ENCODE results near the gene PLEKHA6.

Gene PLEKHA6

DNA sequence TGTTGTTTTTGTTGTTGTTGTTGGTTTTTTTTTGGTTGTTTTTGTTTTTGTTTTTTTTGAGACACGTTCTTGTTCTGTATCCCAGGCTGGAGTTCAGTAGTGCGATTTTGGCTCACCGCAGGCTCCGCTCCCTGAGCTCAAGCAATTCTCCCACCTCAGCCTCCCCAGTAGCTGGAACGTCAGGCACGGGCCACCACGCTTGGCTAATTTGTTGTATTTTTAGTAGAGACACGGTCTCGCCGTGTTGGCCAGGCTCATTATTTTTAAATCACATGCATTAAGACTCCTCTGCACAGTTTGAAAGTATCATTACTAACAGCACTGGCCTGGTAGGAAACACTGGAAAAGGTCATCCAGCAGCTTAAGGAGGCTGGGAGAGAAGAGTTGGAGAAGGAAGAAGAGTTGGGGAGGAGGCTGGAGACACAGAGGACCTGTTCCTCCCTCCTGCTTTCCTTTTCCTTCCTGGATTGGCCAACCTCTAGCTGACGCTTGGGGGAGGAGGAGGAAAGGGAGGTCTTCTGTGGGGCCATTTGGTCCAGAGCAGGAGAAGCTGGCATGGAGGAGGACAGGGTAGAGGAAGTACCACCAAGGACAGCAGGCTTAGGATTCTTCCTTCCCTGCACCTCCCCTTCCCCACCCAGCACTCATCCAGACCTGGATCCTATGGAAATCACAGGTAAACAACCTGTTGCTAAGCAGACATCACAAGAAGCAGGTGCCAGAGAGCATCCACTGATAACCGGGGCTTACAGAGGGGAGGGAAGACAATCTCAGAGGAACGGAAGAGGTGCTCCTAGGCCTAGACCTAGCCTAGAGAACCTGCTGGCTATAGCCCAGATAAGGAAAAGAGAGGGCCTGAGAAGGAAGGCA lies 74.1 kb downstream of the PLEKHA6 start:
- no peaks in the 10 kb centered on the region for H3K36me3 ChIP-seq (ENCODE audit: control insufficient read depth, low read length)
- H3K27ac ChIP-seq (ENCODE audit: low read depth, low read length) = no peak overlapping the region
- H3F3A ChIP-seq (ENCODE audit: control insufficient read depth, insufficient read depth) = no peaks in the 10 kb centered on the region
- peaks cover 70% of the 10 kb centered on the region for H3K27me3 ChIP-seq (ENCODE audit: control insufficient read depth, low read length)
- TF ChIP-seq, protein P1, sequence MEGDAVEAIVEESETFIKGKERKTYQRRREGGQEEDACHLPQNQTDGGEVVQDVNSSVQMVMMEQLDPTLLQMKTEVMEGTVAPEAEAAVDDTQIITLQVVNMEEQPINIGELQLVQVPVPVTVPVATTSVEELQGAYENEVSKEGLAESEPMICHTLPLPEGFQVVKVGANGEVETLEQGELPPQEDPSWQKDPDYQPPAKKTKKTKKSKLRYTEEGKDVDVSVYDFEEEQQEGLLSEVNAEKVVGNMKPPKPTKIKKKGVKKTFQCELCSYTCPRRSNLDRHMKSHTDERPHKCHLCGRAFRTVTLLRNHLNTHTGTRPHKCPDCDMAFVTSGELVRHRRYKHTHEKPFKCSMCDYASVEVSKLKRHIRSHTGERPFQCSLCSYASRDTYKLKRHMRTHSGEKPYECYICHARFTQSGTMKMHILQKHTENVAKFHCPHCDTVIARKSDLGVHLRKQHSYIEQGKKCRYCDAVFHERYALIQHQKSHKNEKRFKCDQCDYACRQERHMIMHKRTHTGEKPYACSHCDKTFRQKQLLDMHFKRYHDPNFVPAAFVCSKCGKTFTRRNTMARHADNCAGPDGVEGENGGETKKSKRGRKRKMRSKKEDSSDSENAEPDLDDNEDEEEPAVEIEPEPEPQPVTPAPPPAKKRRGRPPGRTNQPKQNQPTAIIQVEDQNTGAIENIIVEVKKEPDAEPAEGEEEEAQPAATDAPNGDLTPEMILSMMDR (IDR thresholded peaks at IDR 0.05; ENCODE audit: low read depth, low read length, poor library complexity, severe bottlenecking) = no peak
- no peak for TF ChIP-seq EZH2phosphoT487 (IDR thresholded peaks at IDR 0.05; ENCODE audit: borderline replicate concordance, low read length)
- no peaks in the 10 kb centered on the region for H3K79me2 ChIP-seq (ENCODE audit: control insufficient read depth, low read length)
- H4K20me1 ChIP-seq (ENCODE audit: control insufficient read depth, insufficient read depth, low read depth, low read length) = 0 out of 2 replicates have a peak, but pooled peaks cover 3% of the 10 kb centered on the region
- H3K9me2 ChIP-seq (replicated peaks; ENCODE audit: control insufficient read depth, low read length) = no peaks in the 10 kb centered on the region
- H3K4me3 ChIP-seq (ENCODE audit: low read length) = no peak overlapping the region
- H3K4me2 ChIP-seq (ENCODE audit: low read length) = no peak overlapping the region
- H3K4me1 ChIP-seq (ENCODE audit: control insufficient read depth, low read length) = peaks cover 11% of the 10 kb centered on the region
- no peaks in the 10 kb centered on the region for H3K9me3 ChIP-seq (ENCODE audit: control insufficient read depth, insufficient read depth, low read length)

DNA sequence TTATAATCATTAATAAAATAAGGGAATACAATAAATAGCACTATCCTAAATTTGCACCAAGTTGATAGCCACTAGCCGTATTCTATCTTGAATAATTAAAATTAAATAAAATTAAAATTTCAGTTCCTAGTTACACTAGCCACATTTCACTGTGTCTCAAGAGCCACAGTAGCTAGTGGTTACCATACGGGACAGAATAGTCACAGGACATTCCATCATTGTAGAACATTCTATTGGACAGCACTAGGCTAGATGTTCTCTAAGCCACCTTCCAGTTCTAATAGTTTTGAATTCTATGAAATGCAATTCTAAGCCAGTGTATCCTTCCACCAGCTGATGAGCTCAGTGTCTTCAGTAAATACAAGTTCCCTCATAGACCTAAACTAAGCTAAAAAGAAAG lies 74.8 kb downstream of the PLEKHA6 start:
- Histone ChIP-seq H3K79me2 (ENCODE audit: control insufficient read depth, low read length) (no peaks in the 10 kb centered on the region), H3K4me2 (ENCODE audit: low read length) (no peak overlapping the region), H3K27me3 (ENCODE audit: control insufficient read depth, low read length) (peaks cover 71% of the 10 kb centered on the region), H3F3A (ENCODE audit: control insufficient read depth, insufficient read depth) (no peaks in the 10 kb centered on the region), H3K36me3 (ENCODE audit: control insufficient read depth, low read length) (no peaks in the 10 kb centered on the region), H3K4me3 (ENCODE audit: low read length) (no peak overlapping the region), H4K20me1 (ENCODE audit: control insufficient read depth, insufficient read depth, low read depth, low read length) (0 out of 2 replicates have a peak, but pooled peaks cover 3% of the 10 kb centered on the region), H3K9me3 (ENCODE audit: control insufficient read depth, insufficient read depth, low read length) (no peaks in the 10 kb centered on the region), H3K9me2 (replicated peaks; ENCODE audit: control insufficient read depth, low read length) (no peaks in the 10 kb centered on the region), H3K27ac (ENCODE audit: low read depth, low read length) (no peak overlapping the region), H3K4me1 (ENCODE audit: control insufficient read depth, low read length) (peaks cover 11% of the 10 kb centered on the region)
- TF ChIP-seq EZH2phosphoT487 (IDR thresholded peaks at IDR 0.05; ENCODE audit: borderline replicate concordance, low read length) = no peak
- TF ChIP-seq, protein P1 (IDR thresholded peaks at IDR 0.05; ENCODE audit: low read depth, low read length, poor library complexity, severe bottlenecking) = no peak

DNA sequence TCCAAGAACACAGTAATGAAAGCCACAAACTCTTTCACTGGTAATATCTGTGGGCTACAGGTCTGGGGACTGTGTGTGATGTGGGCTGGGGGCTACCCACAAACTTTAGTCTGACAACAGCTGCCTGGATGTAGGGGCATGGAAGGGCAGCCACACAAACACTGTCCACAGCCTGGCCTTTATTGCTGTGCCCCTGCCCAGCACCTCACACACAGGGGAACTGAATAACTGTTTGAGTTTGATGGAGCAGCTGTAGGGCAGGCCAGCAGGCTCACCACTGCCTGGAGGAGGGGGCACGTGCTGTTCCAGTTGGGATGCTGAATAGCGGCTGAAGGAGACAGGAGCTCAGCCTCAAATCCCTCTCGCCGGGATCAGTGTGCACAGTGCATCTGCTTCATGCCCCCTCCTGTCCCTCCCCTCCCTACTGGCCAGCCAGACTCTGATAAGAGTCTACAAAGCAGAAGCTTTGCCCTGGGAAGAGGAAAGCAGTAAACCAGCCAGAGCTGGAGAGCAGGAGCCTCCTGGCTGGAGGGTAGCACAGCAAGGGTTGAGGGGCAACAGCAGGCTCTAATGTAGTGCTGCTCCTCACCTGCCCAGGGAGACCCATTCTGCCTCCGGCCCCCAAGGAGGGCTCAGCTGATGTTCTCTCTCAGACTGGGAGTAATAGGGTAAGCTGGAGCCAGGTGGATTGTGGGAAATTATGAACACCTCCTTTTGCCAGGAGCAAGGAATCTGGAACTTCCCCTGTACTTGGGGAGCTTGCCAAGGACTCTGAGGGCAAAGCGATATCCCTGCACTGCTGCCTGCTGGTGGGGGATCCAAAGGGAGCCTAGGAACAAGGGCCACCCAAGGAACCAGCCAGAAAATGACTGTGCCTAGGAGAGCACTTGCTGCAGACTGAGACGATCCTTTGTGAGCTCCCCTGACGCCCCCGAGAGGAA lies 75.7 kb downstream of the PLEKHA6 start:
- H4K20me1 ChIP-seq (ENCODE audit: control insufficient read depth, insufficient read depth, low read depth, low read length) = 0 out of 2 replicates have a peak, but pooled peaks cover 3% of the 10 kb centered on the region
- no peak overlapping the region for H3K4me2 ChIP-seq (ENCODE audit: low read length)
- peaks cover 71% of the 10 kb centered on the region for H3K27me3 ChIP-seq (ENCODE audit: control insufficient read depth, low read length)
- no peaks in the 10 kb centered on the region for H3K79me2 ChIP-seq (ENCODE audit: control insufficient read depth, low read length)
- TF ChIP-seq EZH2phosphoT487 (IDR thresholded peaks at IDR 0.05; ENCODE audit: borderline replicate concordance, low read length) = no peak
- TF ChIP-seq, protein P1 (IDR thresholded peaks at IDR 0.05; ENCODE audit: low read depth, low read length, poor library complexity, severe bottlenecking) = no peak
- no peaks in the 10 kb centered on the region for H3K9me2 ChIP-seq (replicated peaks; ENCODE audit: control insufficient read depth, low read length)
- no peaks in the 10 kb centered on the region for H3K36me3 ChIP-seq (ENCODE audit: control insufficient read depth, low read length)
- no peaks in the 10 kb centered on the region for H3K9me3 ChIP-seq (ENCODE audit: control insufficient read depth, insufficient read depth, low read length)
- H3K27ac ChIP-seq (ENCODE audit: low read depth, low read length) = no peak overlapping the region
- no peaks in the 10 kb centered on the region for H3F3A ChIP-seq (ENCODE audit: control insufficient read depth, insufficient read depth)
- H3K4me3 ChIP-seq (ENCODE audit: low read length) = no peak overlapping the region
- H3K4me1 ChIP-seq (ENCODE audit: control insufficient read depth, low read length) = peaks cover 11% of the 10 kb centered on the region

Measured in DOHH2 (cell line).